Psoas muscle (tissue), 8 donors: Measurements from ENCODE around the gene TEX35. TPM values are rescaled to one million over a fixed set of nuclear protein-coding genes. Genes with fewer than 3 reads are reported as not detected.

ENCODE experiments used
- ATAC-seq, 4 donors: fragments of 200-7000 bp; cut with Tn5 transposase; one replicate each; pipeline ENCODE4 v1.9.1; 2020; ENCODE audit warnings: moderate library complexity in 3 of 4, mild to moderate bottlenecking in 2 of 4
- DNase-seq, 2 donors: peaks; one replicate each; pipeline ENCODE4 v3.0.0-alpha.2; 2020
- H3K27ac ChIP-seq: fragments of 200-600 bp; one replicate; pipeline ENCODE4 v1.8.0; 2022
- H3K27me3 ChIP-seq, 3 donors: fragments of 200-600 bp in 1 of 3; one replicate each; pipeline versions ENCODE4 v1.6.1 to v1.8.0; 2013 to 2022; ENCODE audit warnings: low read length in 2 of 3, mild to moderate bottlenecking in 2 of 3, moderate library complexity in 1 of 3; ENCODE audit not compliant: insufficient read depth in 3 of 3
- H3K36me3 ChIP-seq, 2 donors: fragments of 200-600 bp in 1 of 2; one replicate each; pipeline versions ENCODE4 v1.6.1 to v1.8.0; 2013 to 2022; ENCODE audit warnings: low read depth in 1 of 2, mild to moderate bottlenecking in 1 of 2, moderate library complexity in 1 of 2; ENCODE audit not compliant: insufficient read depth in 1 of 2
- H3K4me1 ChIP-seq: fragments of 200-600 bp; one replicate; pipeline ENCODE4 v1.8.0; 2022
- H3K4me3 ChIP-seq: fragments of 200-600 bp; one replicate; pipeline ENCODE4 v1.8.0; 2022; ENCODE audit warnings: mild to moderate bottlenecking
- H3K9me3 ChIP-seq: fragments of 200-600 bp; one replicate; pipeline ENCODE4 v1.8.0; 2022
- CTCF ChIP-seq: fragments of 200-600 bp; IDR thresholded peaks from one replicate; pipeline ENCODE4 v1.8.0; 2022; ENCODE audit warnings: antibody characterized with exemption
- WGBS, 3 donors: extraction: QIAGEN DNeasy Blood & Tissue Kit; methylation state at CpG; one replicate each; pipeline versions ENCODE4 v1.1.6 to v1.1.7; 2013; 5-methylcytosine and 5-hydroxymethylcytosine counted together
- intact Hi-C, 2 donors: fragments of 100-400 bp; cut with DNase I; formaldehyde crosslinking; loops; one replicate each; pipeline versions ENCODE4 v1.11.0 to v1.14.2; 2022
- polyA plus RNA-seq, 3 donors: library from polyadenylated mRNA; stranded (reverse); fragments of 200-250 nt; gene quantifications; one replicate each; pipeline ENCODE4 v1.2.3, GENCODE V29; 2013
- total RNA-seq, 4 donors: library from RNA; stranded (reverse); fragmentation: NEBNext Ultra II Directional in 2 of 4; extraction: Animal tissue kit (Norgen Biotek cat#: 25700) in 2 of 4; gene quantifications; one replicate each; pipeline versions ENCODE4 v1.2.1 to v1.2.4, GENCODE V29; 2021 to 2023
- donor health status: healthy with polysubstance abuse.
- donor health status: DM: no; HTN: no; CAD: no; lungs with moderate emphysema.
- donor health status: Bipolar disorder and iron deficiency.
- donor health status: healthy.
- donor health status: DM: yes; HTN: yes; CAD: no.
- donor health status: DM: no; HTN: no; CAD: no.
- donor health status: DM: no; HTN: no; CAD: no.
- donor health status: DM: yes; HTN: yes; CAD: no.

The TEX35 gene
- total and polyA plus RNA-seq, 7 donors: not detected

GRCh38 chr1:178565586-178565985 is 52.7 kb downstream of the TEX35 start:
- intact Hi-C loops: no loop called here
- no peak for DNase-seq
- H3K36me3 ChIP-seq: no peaks in the 10 kb centered on the region
- H3K27ac ChIP-seq: no peak overlapping the region
- TF ChIP-seq CTCF: no peak
- WGBS, 3 donors: 32 to 69% (median 43%) methylated on average over 3 of the region's 3 CpGs
- no peaks in the 10 kb centered on the region for H3K27me3 ChIP-seq
- peaks cover 7% of the 10 kb centered on the region for H3K4me1 ChIP-seq
- no peaks in the 10 kb centered on the region for H3K9me3 ChIP-seq
- ATAC-seq: peak in 1 of 4 donors; percentile 57
- H3K4me3 ChIP-seq: no peak overlapping the region

DNA sequence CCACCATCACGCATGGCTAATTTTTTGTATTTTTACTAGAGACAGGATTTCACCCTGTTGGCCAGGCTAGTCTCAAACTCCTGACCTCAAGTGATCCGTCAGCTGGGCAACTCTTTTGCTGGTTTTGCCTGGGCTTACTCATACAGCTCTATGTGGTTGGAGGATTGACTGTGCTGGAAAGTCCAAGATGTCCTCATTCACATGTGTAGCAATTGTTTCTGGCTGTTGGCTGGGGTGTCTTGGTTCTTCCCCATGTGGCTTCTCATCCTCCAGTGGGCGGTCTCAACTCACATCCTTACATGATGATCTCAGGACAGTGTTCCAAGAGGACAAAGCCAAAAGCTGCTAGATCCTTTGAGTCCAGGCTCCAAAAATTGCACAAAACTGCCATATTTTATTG is 53.3 kb downstream of the TEX35 start:
- peak in 1 of 4 donors; percentile 55 for ATAC-seq
- Histone ChIP-seq H3K36me3 (no peaks in the 10 kb centered on the region), H3K27ac (no peak overlapping the region), H3K27me3 (no peaks in the 10 kb centered on the region), H3K4me1 (peaks cover 7% of the 10 kb centered on the region), H3K4me3 (no peak overlapping the region), H3K9me3 (no peaks in the 10 kb centered on the region)
- 96 to 98% (median 97%) methylated on average over 3 of the region's 3 CpGs for WGBS, 3 donors
- DNase-seq: no peak
- no peak for TF ChIP-seq CTCF
- intact Hi-C loops: no loop called here

DNA sequence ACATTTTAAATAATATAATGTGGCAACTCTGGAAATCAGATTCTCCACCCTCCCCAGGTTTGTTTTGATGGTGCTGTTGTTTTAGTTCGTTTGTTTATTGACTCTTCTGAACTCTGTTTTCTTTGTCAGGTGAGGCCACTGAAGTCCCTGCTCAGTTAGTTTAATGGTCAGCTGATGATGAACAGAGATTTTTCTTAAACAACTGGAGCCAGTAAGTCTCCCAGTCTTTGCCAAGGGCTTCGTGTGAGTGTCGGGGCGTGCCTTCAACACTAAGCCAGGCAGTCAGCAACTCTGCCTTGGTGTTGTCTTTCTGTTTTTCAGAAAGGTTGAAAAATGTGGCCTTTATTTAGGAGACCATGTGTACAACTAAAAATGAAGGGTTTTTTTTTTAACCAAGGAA is 58.9 kb downstream of the TEX35 start:
- WGBS, 3 donors: 66 to 79% (median 68%) methylated on average over 4 of the region's 4 CpGs
- Histone ChIP-seq H3K4me1 (peaks cover 8% of the 10 kb centered on the region), H3K9me3 (no peaks in the 10 kb centered on the region), H3K27me3 (no peaks in the 10 kb centered on the region), H3K36me3 (no peaks in the 10 kb centered on the region), H3K27ac (no peak overlapping the region), H3K4me3 (no peak overlapping the region)
- no peak for ATAC-seq
- DNase-seq: no peak
- intact Hi-C loops: no loop called here
- TF ChIP-seq CTCF: no peak

Other genes starting within 250 kb of the TEX35 start
- under 1 TPM in 1 of 4 donors, not detected in 3; 0.22 TPM for gene CLEC20A, start 16.1 kb upstream of the TEX35 start, total RNA-seq
- gene CLEC20A, start 16.1 kb upstream of the TEX35 start, polyA plus RNA-seq: not detected
- 1 to 10 TPM; 2.4 to 6.2 (median 3.5) TPM for gene RALGPS2, start 212.1 kb downstream of the TEX35 start, total RNA-seq
- 1 to 10 TPM in 1 of 3 donors, under 1 TPM in 2; 0.69 to 1.5 (median 0.74) TPM for gene RALGPS2, start 212.1 kb downstream of the TEX35 start, polyA plus RNA-seq